GM10248 (cell line): ENCODE results near the gene ACSF3.

Experiments
- CTCF ChIA-PET: fragments of 300-600 bp; sonication (Branson Sonifier 250); formaldehyde crosslinking; extraction: SDS; loops from one replicate; lab custom pipeline; 2021; ENCODE audit warnings: antibody characterized with exemption; lab: Yijun Ruan, JAX
- POLR2A ChIA-PET: fragments of 350-650 bp; sonication (Branson Sonifier 250); formaldehyde crosslinking; extraction: SDS; loops from one replicate; lab custom pipeline; 2020; ENCODE audit warnings: antibody characterized with exemption; lab: Yijun Ruan, JAX
- DNase-seq: peaks from one replicate; pipeline ENCODE4 v3.0.0; 2012; ENCODE audit errors: extremely low spot score
- CTCF ChIP-seq: IDR thresholded peaks from 2 replicates; pipeline ENCODE4 v1.5.1; 2012; ENCODE audit warnings: mild to moderate bottlenecking, low read depth; ENCODE audit errors: extremely low read depth, missing control alignments, control extremely low read depth

ACSF3 gene

DNA sequence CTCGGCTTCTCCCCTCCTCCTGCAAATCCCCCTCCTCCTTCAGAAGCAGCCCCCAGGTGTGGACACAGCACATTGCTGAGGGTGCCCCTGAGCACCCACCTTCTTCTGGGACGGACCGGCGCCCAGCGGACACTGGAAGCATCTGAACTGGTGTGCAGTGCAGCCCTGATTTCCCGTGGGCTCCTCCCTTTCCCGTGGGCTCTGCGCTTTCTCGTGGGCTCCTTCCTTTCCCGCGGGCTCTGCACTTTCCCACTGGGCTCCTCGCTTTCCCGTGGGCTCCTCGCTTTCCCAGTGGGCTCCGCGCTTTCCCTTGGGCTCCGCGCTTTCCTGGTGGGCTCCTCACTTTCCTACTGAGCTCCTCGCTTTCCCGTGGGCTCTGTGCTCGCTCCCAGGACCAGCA lies 32.6 kb upstream of the ACSF3 start:
- ChIA-PET POLR2A (no interaction called here), CTCF (interaction anchor here (1.4 to 1.6 kb wide), 3 partner anchors 74 to 323 kb away, joined by 3 to 4 read pairs (median 3); no protein-coding TSS in a partner anchor)
- no peak for DNase-seq

DNA sequence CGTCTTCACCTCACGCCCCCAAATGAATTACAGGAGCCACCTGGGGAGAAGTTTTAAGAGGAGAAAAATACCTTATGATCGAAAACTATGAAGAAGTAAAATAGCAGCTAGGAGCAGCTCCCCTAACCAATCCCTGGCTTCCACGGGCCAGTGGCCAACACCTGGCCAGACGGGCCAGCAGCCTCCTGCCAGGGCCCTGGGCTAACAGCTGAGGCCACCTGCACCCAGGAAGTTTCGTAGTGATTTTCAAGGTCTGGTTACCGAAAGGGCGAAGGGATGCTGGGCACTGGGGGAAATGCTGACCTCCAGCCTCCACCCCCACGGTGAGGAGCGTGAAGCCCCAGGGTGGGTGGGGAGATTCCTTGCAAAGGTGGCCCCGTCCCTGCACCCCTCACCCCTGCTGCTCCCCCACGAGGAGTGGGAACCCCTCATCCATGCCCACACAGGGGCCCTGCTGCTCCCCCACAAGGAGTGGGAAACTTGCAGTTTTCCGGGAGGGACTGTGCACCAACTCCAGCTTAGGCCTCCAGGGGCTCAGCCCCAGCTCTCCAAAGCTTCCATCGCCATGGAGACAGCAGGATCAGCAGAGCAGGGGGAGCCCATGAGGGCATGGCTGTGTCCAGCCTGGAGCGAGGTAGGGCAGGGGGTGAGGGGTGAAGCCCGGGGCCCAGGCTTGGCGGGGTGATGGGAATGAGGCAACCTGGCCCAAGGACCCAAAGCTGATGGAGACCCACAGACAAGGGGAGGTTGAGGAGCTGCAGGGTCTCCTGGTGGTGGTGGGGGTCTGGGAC lies 31.9 kb upstream of the ACSF3 start:
- POLR2A ChIA-PET = no interaction called here
- peak; percentile 48 for DNase-seq
- TF ChIP-seq CTCF = no peak
- CTCF ChIA-PET = interaction anchor here (1.4 to 1.6 kb wide), 3 partner anchors 75 to 324 kb away, joined by 3 to 4 read pairs (median 3); no protein-coding TSS in a partner anchor

More for the DNA sequence above, 32.6 kb upstream of the ACSF3 start:
- no peak for TF ChIP-seq CTCF

GRCh38 chr16:89062389-89063345 lies 31.0 kb upstream of the ACSF3 start:
- no peak for TF ChIP-seq CTCF
- POLR2A ChIA-PET = no interaction called here
- DNase-seq = no peak
- CTCF ChIA-PET = interaction anchor here (1.4 to 1.5 kb wide), 3 partner anchors 22 to 121 kb away, joined by 3 read pairs; no protein-coding TSS in a partner anchor

DNA sequence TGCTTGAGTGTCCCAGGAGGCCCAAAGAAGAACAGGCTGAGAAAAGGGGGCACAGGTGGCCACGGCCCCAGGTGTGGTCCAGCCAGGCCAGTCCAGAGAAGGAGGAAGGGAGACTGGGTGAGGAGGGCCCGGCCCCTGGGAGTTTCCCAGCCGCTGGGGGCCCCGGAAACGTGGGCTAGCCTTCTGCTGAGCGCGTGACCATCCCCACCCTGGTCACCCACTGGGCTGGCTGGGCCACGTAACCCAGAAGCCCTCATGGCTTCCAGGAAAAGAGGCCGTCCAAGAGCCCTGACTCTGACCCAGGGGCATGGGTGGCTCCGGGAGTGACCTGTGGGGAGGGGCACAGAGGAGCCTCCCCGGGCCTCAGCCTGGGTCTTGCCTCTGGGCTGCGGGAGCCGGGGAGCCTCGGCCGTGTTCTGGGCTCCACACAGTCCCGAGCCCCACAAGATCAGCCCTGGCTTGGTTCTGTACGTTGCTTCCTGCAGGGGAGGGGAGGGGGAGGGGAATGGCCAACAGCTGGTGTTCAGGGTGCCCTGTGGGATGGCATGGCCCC lies 29.8 kb upstream of the ACSF3 start:
- TF ChIP-seq CTCF = no peak
- DNase-seq = no peak
- ChIA-PET POLR2A (no interaction called here), CTCF (interaction anchor here (1.1 to 1.5 kb wide), 2 partner anchors 23 to 41 kb away, joined by 3 read pairs; no protein-coding TSS in a partner anchor)

DNA sequence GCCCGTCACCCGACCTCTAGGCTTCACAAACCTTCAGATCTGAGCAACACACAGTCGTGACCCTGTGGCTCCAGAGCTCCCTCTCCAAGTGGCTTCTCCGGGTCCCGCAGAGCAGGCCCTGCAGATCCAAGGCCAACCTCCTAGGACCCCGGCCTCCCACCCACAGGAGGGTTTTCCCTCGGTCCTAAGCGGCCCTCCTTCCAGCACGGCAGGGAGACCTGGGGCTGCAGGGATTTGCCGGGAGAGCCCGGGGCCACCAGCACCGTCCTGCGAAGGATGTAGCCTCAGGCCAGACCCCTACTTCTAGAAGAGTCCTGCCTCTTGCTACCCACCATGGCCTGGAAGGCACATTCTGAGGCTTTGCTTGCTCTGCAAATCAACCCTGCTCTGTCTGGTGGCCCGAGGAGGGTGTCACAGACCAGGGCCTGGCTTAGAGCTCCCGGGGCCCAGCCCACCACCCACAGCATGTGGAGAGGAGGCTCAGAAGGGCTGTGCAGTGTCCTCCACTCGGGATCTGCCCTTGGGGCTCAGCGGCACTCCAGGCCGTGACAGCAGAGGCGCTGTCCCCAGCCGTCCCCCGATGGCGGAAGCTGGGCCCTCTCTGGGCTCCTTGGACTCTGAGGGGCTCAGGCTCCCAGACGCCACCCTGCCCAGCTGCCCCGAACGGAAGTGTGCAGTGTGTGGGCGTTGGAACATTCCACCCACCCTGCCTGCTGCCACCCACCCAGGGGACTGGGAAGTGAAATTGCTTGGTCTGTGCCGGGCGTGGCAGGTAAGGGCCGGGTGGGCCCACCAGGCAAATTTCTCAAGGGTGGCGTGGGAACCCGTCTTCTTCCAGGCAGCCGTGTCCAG lies 28.8 kb upstream of the ACSF3 start:
- POLR2A ChIA-PET = no interaction called here
- TF ChIP-seq CTCF = peak; percentile 16
- CTCF ChIA-PET = interaction anchor here (1.1 kb wide), 1 partner anchor 40 kb away, joined by 3 read pairs; no protein-coding TSS in a partner anchor
- DNase-seq = no peak
